ENCODE measurements around the gene CNIH1. TPM values are rescaled to one million over a fixed set of nuclear protein-coding genes. Genes with fewer than 3 reads are reported as not detected.
"Not testable (repeated sequence)": the region's sequence is repeated elsewhere in the genome, so short reads cannot be mapped to it uniquely, and the experiment has no call there.

The CNIH1 gene
- total and polyA plus RNA-seq, 7 donors = 97.6 to 261 (median 147) TPM

DNA sequence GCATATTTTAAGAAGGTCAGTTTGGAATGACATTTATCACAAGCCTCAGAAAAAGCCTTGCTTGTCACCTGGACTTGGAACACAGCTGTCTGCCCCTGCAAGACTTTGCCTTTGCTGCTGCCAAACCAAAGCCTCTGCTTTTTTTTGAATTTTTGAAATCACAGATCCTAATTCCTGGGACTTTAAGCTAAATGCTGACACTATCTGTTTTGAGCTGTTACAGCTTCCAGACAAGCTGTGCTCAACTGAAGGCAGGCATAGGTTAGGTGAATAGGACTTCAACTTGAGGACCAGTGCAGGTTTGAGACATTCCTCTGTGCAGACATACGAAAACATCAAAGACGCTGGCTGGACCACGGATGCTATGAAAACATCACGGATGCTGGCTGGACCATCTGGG lies 55.6 kb downstream of the CNIH1 start:
- Histone ChIP-seq H3K27me3 (no peaks in the 10 kb centered on the region), H3K36me3 (no peaks in the 10 kb centered on the region), H3K27ac (no peak overlapping the region), H3K4me3 (no peak overlapping the region), H3K9me3 (no peaks in the 10 kb centered on the region), H3K4me1 (no peaks in the 10 kb centered on the region)
- 91 to 94% methylated on average over 4 of the region's 4 CpGs for WGBS, 2 donors
- TF ChIP-seq POLR2A (IDR thresholded peaks at IDR 0.05) (no peak), POLR2AphosphoS5 (IDR thresholded peaks at IDR 0.05) (no peak), EP300 (IDR thresholded peaks at IDR 0.05) (no peak), CTCF (IDR thresholded peaks at IDR 0.05) (no peak)
- DNase-seq = no peak
- intact Hi-C loops (cut with DNase I) = no loop called here

DNA sequence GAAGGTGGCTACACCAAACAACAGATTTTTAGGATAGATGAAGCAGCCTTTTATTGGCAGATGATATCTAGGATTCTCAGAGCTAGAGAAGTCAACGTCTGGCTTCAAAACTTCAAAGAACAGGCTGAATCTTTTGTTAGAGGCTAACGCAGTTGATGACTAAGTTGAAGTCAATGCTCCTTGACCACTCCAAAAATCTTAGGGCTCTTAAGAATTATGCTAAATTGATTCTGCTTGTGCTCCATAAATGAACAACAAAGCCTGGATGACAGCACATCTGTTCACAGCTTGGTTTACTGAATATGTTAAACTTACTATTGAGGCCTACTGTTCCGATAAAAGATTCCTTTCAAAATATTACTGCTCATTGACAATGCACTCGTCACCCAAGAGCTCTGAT lies 57.3 kb downstream of the CNIH1 start:
- WGBS, 2 donors = 94% methylated on average over 4 of the region's 4 CpGs
- Histone ChIP-seq H3K9me3 (no peaks in the 10 kb centered on the region), H3K27me3 (no peaks in the 10 kb centered on the region), H3K27ac (no peak overlapping the region), H3K36me3 (no peaks in the 10 kb centered on the region), H3K4me1 (no peaks in the 10 kb centered on the region), H3K4me3 (no peak overlapping the region)
- intact Hi-C loops (cut with DNase I) = no loop called here
- no peak for DNase-seq
- TF ChIP-seq POLR2A (IDR thresholded peaks at IDR 0.05) = no peak
- no peak for TF ChIP-seq EP300 (IDR thresholded peaks at IDR 0.05)
- no peak for TF ChIP-seq POLR2AphosphoS5 (IDR thresholded peaks at IDR 0.05)
- no peak for TF ChIP-seq CTCF (IDR thresholded peaks at IDR 0.05)

DNA sequence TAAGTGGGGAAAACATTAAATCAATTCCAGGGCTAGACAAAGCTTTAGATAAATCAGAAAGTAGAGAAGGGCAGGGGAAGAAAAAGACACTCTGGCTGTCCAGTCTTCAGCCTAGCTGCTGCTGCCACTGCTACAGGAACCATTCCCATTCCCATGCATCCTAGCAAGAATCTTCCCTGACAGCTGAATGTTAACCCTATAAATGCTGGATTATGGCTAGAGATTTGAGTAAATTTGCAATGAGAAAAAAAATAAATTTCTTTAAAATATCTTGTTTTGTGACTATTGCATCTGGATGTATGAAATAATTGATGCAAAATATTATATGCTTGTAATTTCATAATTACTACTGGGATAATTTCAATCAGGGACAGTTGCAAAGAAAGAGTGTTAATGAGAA lies 59.4 kb downstream of the CNIH1 start:
- Histone ChIP-seq H3K9me3 (no peaks in the 10 kb centered on the region), H3K27me3 (peaks cover 0 to 7% (median 0%) of the 10 kb centered on the region in 3 donors), H3K4me3 (no peak overlapping the region), H3K36me3 (no peaks in the 10 kb centered on the region), H3K4me1 (no peaks in the 10 kb centered on the region), H3K27ac (no peak overlapping the region)
- intact Hi-C loops (cut with DNase I) = no loop called here
- TF ChIP-seq POLR2AphosphoS5 (IDR thresholded peaks at IDR 0.05) (no peak), EP300 (IDR thresholded peaks at IDR 0.05) (no peak), POLR2A (IDR thresholded peaks at IDR 0.05) (no peak), CTCF (IDR thresholded peaks at IDR 0.05) (no peak)
- no peak for DNase-seq

GRCh38 chr14:54380558-54380957 lies 60.6 kb downstream of the CNIH1 start:
- H3K27me3 ChIP-seq; H3K4me1 ChIP-seq; DNase-seq; H3K27ac ChIP-seq; H3K4me3 ChIP-seq; H3K9me3 ChIP-seq; H3K36me3 ChIP-seq; intact Hi-C loops (cut with DNase I): not testable (repeated sequence)
- WGBS, 2 donors = 52 to 58% methylated on average over 3 of the region's 3 CpGs

DNA sequence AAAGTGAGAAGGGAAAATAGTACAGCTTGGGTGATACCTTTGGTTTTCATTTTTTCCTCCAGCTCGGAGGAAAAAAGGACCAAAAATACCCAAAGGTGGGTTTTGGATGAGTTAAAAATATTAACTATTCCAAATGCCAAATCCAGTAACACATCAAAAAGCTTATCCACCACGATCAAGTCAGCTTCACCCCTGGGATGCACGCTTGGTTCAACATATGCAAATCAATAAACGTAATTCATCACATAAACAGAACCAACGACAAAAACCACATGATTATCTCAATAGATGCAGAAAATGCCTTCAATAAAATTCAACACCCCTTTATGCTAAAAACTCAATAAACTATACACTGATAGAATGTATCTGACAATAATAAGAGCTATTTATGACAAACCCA lies 62.3 kb downstream of the CNIH1 start:
- intact Hi-C loops (cut with DNase I); H3K9me3 ChIP-seq; H3K27ac ChIP-seq; DNase-seq; H3K36me3 ChIP-seq; H3K4me1 ChIP-seq; H3K27me3 ChIP-seq; H3K4me3 ChIP-seq: not testable (repeated sequence)
- 63 to 82% methylated on average over 5 of the region's 5 CpGs for WGBS, 2 donors

- intact Hi-C loops (cut with DNase I) = no loop called here
- H3K27ac ChIP-seq = no peak overlapping the region
- no peaks in the 10 kb centered on the region for H3K36me3 ChIP-seq
- peaks cover 0 to 7% (median 0%) of the 10 kb centered on the region in 3 donors for H3K27me3 ChIP-seq
- DNase-seq = no peak
- H3K4me3 ChIP-seq = no peak overlapping the region
- H3K9me3 ChIP-seq = no peaks in the 10 kb centered on the region
- no peaks in the 10 kb centered on the region for H3K4me1 ChIP-seq
- TF ChIP-seq POLR2A (IDR thresholded peaks at IDR 0.05) (no peak), POLR2AphosphoS5 (IDR thresholded peaks at IDR 0.05) (no peak), EP300 (IDR thresholded peaks at IDR 0.05) (no peak)
- WGBS, 2 donors = 70 to 81% methylated on average over 7 of the region's 7 CpGs
These were observed 63.7 kb downstream of the CNIH1 start for GRCh38 chr14:54377501-54377900.

All from sigmoid colon (tissue), 7 donors.